Hepatocyte (in vitro differentiated cells): ENCODE measurements around the gene CHCHD6.

Source experiments
- EZH2phosphoT487 ChIP-seq: fragments of 200-600 bp; sonication (generic); IDR thresholded peaks from one replicate; pipeline ENCODE4 v1.6.1; 2018; ENCODE audit warnings: antibody characterized with exemption, mild to moderate bottlenecking, low read depth, moderate library complexity; ENCODE audit not compliant: unreplicated experiment, severe bottlenecking
- TF ChIP-seq, protein P1 (sequence below): fragments of 200-600 bp; sonication (generic); IDR thresholded peaks from 2 replicates; pipeline ENCODE4 v1.5.1; 2016; ENCODE audit warnings: antibody characterized with exemption, mild to moderate bottlenecking; ENCODE audit not compliant: poor library complexity

DNA sequence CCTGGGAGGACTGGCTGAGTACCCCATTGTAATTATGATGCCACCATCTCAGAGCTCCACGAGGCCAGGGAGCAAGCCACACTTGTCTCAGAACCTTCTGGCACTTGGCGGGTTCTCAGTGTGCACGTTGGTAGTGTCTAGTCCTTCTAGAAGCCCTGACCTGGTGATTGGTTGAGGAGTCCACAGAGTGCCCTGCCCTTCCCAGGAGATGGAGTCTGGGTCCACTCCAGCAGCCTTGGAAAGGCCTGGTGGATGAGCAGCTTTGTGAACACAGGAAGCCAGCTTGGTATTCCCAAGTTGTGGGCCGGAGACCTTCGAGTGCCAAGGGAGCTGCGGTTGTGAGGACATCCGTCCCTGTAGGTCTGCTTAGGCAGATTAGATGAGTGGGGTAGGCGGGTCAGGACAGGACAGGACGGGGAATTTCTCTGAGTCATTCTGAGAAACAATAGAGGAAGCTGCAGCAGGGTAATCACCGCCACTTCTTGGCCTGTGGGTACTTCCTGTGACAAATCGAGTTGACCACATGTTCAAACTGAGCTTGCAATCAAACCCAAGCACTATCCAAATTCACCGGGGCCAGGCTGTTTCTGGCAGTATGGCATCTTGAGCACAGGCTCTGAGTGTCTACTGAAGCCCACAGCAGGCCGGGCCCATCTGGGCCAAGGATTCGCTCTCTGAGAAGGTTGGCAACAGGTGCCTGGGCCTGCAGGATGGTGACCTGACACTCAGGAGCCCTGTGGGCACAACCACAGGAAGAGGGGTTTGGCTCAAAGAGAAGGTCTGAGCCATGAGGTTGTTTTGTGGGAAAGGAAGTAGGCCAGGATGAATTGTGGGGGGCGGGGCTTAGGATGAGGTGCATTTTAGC is 207.4 kb downstream of the CHCHD6 start:
- TF ChIP-seq EZH2phosphoT487: no peak
- TF ChIP-seq, protein P1, sequence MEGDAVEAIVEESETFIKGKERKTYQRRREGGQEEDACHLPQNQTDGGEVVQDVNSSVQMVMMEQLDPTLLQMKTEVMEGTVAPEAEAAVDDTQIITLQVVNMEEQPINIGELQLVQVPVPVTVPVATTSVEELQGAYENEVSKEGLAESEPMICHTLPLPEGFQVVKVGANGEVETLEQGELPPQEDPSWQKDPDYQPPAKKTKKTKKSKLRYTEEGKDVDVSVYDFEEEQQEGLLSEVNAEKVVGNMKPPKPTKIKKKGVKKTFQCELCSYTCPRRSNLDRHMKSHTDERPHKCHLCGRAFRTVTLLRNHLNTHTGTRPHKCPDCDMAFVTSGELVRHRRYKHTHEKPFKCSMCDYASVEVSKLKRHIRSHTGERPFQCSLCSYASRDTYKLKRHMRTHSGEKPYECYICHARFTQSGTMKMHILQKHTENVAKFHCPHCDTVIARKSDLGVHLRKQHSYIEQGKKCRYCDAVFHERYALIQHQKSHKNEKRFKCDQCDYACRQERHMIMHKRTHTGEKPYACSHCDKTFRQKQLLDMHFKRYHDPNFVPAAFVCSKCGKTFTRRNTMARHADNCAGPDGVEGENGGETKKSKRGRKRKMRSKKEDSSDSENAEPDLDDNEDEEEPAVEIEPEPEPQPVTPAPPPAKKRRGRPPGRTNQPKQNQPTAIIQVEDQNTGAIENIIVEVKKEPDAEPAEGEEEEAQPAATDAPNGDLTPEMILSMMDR: no peak
